HCT116 (cell line): ENCODE measurements around the gene OR2D3. TPM values are rescaled to one million over a fixed set of nuclear protein-coding genes. Genes with fewer than 3 reads are reported as not detected.
"Not testable (repeated sequence)": the region's sequence is repeated elsewhere in the genome, so short reads cannot be mapped to it uniquely, and the experiment has no call there.

Experiments
- ATAC-seq: fragments of 200-7000 bp; cut with Tn5 transposase; 2 replicates; pipeline ENCODE4 v1.9.1; 2020; ENCODE audit warnings: mild to moderate bottlenecking, moderate library complexity
- BruUV-seq: library from RNA; stranded (reverse); fragments of 400-500 nt; replicated peaks from 2 replicates; lab custom pipeline; 2021; lab: Mats Ljungman, UMichigan
- CTCF ChIA-PET: fragments of 300-600 bp; sonication (Branson Sonifier 250); formaldehyde crosslinking; loops from one replicate; lab custom pipeline; 2021; ENCODE audit warnings: antibody characterized with exemption; lab: Charles Lee
- POLR2A ChIA-PET: fragments of 300-600, 350-600 bp; sonication (Branson Sonifier 250); formaldehyde crosslinking; loops from one replicate; lab custom pipeline; 2021; ENCODE audit warnings: antibody characterized with exemption; lab: Charles Lee
- RAD21 ChIA-PET, 2 experiments: fragments of 300-600 bp; sonication (Branson Sonifier 250); formaldehyde crosslinking; loops; one replicate each; lab custom pipeline; 2023; ENCODE audit warnings: low total read pairs in 2 of 2; ENCODE audit not compliant: uncharacterized antibody in 2 of 2, unreplicated experiment in 2 of 2, low non-redundant PET in 1 of 2; lab: Charles Lee
- DNase-seq: peaks from one replicate; pipeline ENCODE4 v3.0.0-alpha.2; 2010; ENCODE audit warnings: low read depth, low spot score
- H2AFZ ChIP-seq: fragments of 200-600 bp; shearing (Covaris generic), sonication (generic); 2 replicates; pipeline ENCODE4 v1.6.1; 2017; ENCODE audit warnings: low read depth, mixed run types, mixed read lengths, antibody characterized with exemption, low read length; ENCODE audit not compliant: poor library complexity, severe bottlenecking
- H3K27ac ChIP-seq: 2 replicates; pipeline ENCODE4 v1.5.1; 2012; ENCODE audit warnings: low read depth, low read length
- H3K27me3 ChIP-seq: fragments of 200-600 bp; sonication (generic); 2 replicates; pipeline ENCODE4 v1.6.1; 2016; ENCODE audit warnings: mixed run types, low read length, mixed read lengths; ENCODE audit not compliant: insufficient read depth
- H3K36me3 ChIP-seq, 2 experiments: fragments of 200-500 bp in 1 of 2; fragments of 200-600 bp in 1 of 2; sonication (Bioruptor generic) in 1 of 2; sonication (generic) in 1 of 2; 2 replicates each; pipeline versions ENCODE4 v1.5.1 to v1.6.1; 2014 to 2016; ENCODE audit warnings: low read length in 2 of 2, inconsistent platforms in 1 of 2, mixed read lengths in 1 of 2, mixed run types in 1 of 2; ENCODE audit not compliant: insufficient read depth in 2 of 2, control insufficient read depth in 1 of 2
- H3K4me1 ChIP-seq, 2 experiments: fragments of 200-600 bp in 1 of 2; sonication (generic) in 1 of 2; 2 replicates each; pipeline versions ENCODE4 v1.5.1 to v1.6.1; 2012 to 2017; ENCODE audit warnings: low read length in 2 of 2, inconsistent platforms in 1 of 2, mild to moderate bottlenecking in 1 of 2, mixed read lengths in 1 of 2, mixed run types in 1 of 2, moderate library complexity in 1 of 2; ENCODE audit not compliant: insufficient read depth in 2 of 2, control insufficient read depth in 1 of 2
- H3K4me2 ChIP-seq: fragments of 200-600 bp; sonication (generic); 2 replicates; pipeline ENCODE4 v1.6.1; 2017; ENCODE audit warnings: mixed run types, low read length, mixed read lengths
- H3K4me3 ChIP-seq, 2 experiments: fragments of 200-600 bp in 1 of 2; sonication (generic) in 1 of 2; replicated peaks in 1 of 2; 2 replicates each; pipeline ENCODE4 v1.5.1; 2011 to 2016; ENCODE audit warnings: low read length in 2 of 2, control low read depth in 1 of 2, low read depth in 1 of 2, mild to moderate bottlenecking in 1 of 2, mixed read lengths in 1 of 2, mixed run types in 1 of 2
- H3K79me2 ChIP-seq: fragments of 200-600 bp; sonication (generic); 2 replicates; pipeline ENCODE4 v1.6.1; 2017; ENCODE audit warnings: mild to moderate bottlenecking, mixed run types, low read length, moderate library complexity, mixed read lengths; ENCODE audit not compliant: insufficient read depth
- H3K9ac ChIP-seq: fragments of 200-600 bp; sonication (generic); 2 replicates; pipeline ENCODE4 v1.6.1; 2016; ENCODE audit warnings: low read length, mixed read lengths
- H3K9me2 ChIP-seq: fragments of 200-600 bp; sonication (generic), shearing (Covaris generic); 2 replicates; pipeline ENCODE4 v1.6.1; 2017; ENCODE audit warnings: mixed run types, mild to moderate bottlenecking, moderate library complexity; ENCODE audit not compliant: insufficient read depth
- H3K9me3 ChIP-seq, 2 experiments: fragments of 200-500 bp in 1 of 2; fragments of 200-600 bp in 1 of 2; sonication (Bioruptor generic) in 1 of 2; sonication (generic) in 1 of 2; 2 replicates each; pipeline ENCODE4 v1.6.1; 2014 to 2017; ENCODE audit warnings: low read length in 2 of 2, mixed read lengths in 2 of 2, inconsistent platforms in 1 of 2, low read depth in 1 of 2, mild to moderate bottlenecking in 1 of 2, mixed run types in 1 of 2, moderate library complexity in 1 of 2; ENCODE audit not compliant: control insufficient read depth in 1 of 2, insufficient read depth in 1 of 2
- H4K20me1 ChIP-seq: fragments of 200-600 bp; sonication (generic), shearing (Covaris generic); 2 replicates; pipeline ENCODE4 v1.6.1; 2017; ENCODE audit warnings: mixed run types, mild to moderate bottlenecking, moderate library complexity; ENCODE audit not compliant: insufficient read depth
- SP1 ChIP-seq: IDR thresholded peaks from 2 replicates; pipeline ENCODE4 v1.6.1; 2012; ENCODE audit warnings: low read depth
- YY1 ChIP-seq: IDR thresholded peaks from 2 replicates; pipeline ENCODE4 v1.6.1; 2011; ENCODE audit warnings: low read length, low read depth, moderate library complexity, mild to moderate bottlenecking; ENCODE audit not compliant: insufficient replicate concordance; ENCODE audit errors: extremely low read depth
- intact Hi-C: fragments of 100-400 bp; cut with micrococcal nuclease; formaldehyde crosslinking; loops from 2 replicates; pipeline ENCODE4 v1.10.0; 2022
- total RNA-seq: library from RNA; stranded (reverse); gene quantifications from one replicate; pipeline ENCODE4 v1.2.1, GENCODE V29; 2021; ENCODE audit not compliant: unreplicated experiment

Gene OR2D3
- total RNA-seq, 1 experiment from 2014 or later = not detected

- H3K4me2 ChIP-seq = no peak overlapping the region
- intact Hi-C loops = no loop called here
Observed at GRCh38 chr11:6968816-6969215, 48.0 kb downstream of the OR2D3 start.

GRCh38 chr11:6969854-6970253, 49.1 kb downstream of the OR2D3 start:
- CTCF ChIA-PET, H3K4me3 ChIP-seq, H3K27ac ChIP-seq, BruUV-seq, H3K9me3 ChIP-seq, H3K27me3 ChIP-seq, DNase-seq, ATAC-seq, H3K4me2 ChIP-seq, intact Hi-C loops, POLR2A ChIA-PET, H4K20me1 ChIP-seq, RAD21 ChIA-PET, H3K4me1 ChIP-seq, H3K36me3 ChIP-seq, H3K79me2 ChIP-seq, H2AFZ ChIP-seq, H3K9ac ChIP-seq, H3K9me2 ChIP-seq: not testable (repeated sequence)

More at GRCh38 chr11:6968816-6969215, 48.0 kb downstream of the OR2D3 start:
- H2AFZ ChIP-seq = no peak overlapping the region
- no peaks in the 10 kb centered on the region for H3K4me1 ChIP-seq
- no peaks in the 10 kb centered on the region for H4K20me1 ChIP-seq
- ATAC-seq (no peak), DNase-seq (no peak)
- H3K79me2 ChIP-seq = no peaks in the 10 kb centered on the region
- H3K9ac ChIP-seq = no peak overlapping the region
- POLR2A ChIA-PET = no interaction called here
- H3K9me3 ChIP-seq = no peaks in the 10 kb centered on the region
- CTCF ChIA-PET = no interaction called here
- RAD21 ChIA-PET = no interaction called here
- no peak overlapping the region for H3K4me3 ChIP-seq
- H3K36me3 ChIP-seq = no peaks in the 10 kb centered on the region
- no peak overlapping the region for H3K27ac ChIP-seq
- H3K9me2 ChIP-seq = no peaks in the 10 kb centered on the region
- no peaks in the 10 kb centered on the region for H3K27me3 ChIP-seq
- TF ChIP-seq SP1 (no peak), YY1 (no peak)
- no TSS peak for BruUV-seq

Other genes starting within 250 kb of the OR2D3 start
- 75.0 TPM for gene MRPL17, start 237.7 kb upstream of the OR2D3 start, total RNA-seq
- 0.07 TPM for gene OR2AG2, start 149.0 kb upstream of the OR2D3 start, total RNA-seq
- gene OR2AG1, start 138.0 kb upstream of the OR2D3 start, total RNA-seq = not detected
- gene OR6A2, start 121.3 kb upstream of the OR2D3 start, total RNA-seq = 0.22 TPM
- gene OR10A5, start 75.3 kb upstream of the OR2D3 start, total RNA-seq = not detected
- gene OR10A2, start 57.9 kb upstream of the OR2D3 start, total RNA-seq = not detected
- not detected for gene OR10A4, start 44.4 kb upstream of the OR2D3 start, total RNA-seq
- 0.20 TPM for gene OR2D2, start 28.5 kb upstream of the OR2D3 start, total RNA-seq
- gene ZNF215, start 5.4 kb downstream of the OR2D3 start, total RNA-seq = 9.9 TPM
- gene ZNF214, start 99.3 kb downstream of the OR2D3 start, total RNA-seq = 2.1 TPM
- 0.49 TPM for gene NLRP14, start 99.5 kb downstream of the OR2D3 start, total RNA-seq
- gene RBMXL2, start 168.0 kb downstream of the OR2D3 start, total RNA-seq = 0.12 TPM